ENCODE measurements around the gene CTNNBIP1. TPM values are rescaled to one million over a fixed set of nuclear protein-coding genes. Genes with fewer than 3 reads are reported as not detected.
"Not testable (repeated sequence)": the region's sequence is repeated elsewhere in the genome, so short reads cannot be mapped to it uniquely, and the experiment has no call there.

The CTNNBIP1 gene
- total RNA-seq, 1 donor from 2014 or later, result 106 TPM

GRCh38 chr1:9808459-9808858 lies 101.6 kb downstream of the CTNNBIP1 start:
- DNase-seq (ENCODE audit: low spot score), result no peak
- H3K27me3 Mint-ChIP-seq (ENCODE audit: unreplicated experiment), result no peaks in the 10 kb centered on the region
- no peak overlapping the region for H3K27ac Mint-ChIP-seq (ENCODE audit: unreplicated experiment)
- peaks cover 11% of the 10 kb centered on the region for H3K4me1 Mint-ChIP-seq (ENCODE audit: unreplicated experiment)
- H3K36me3 Mint-ChIP-seq (ENCODE audit: low read depth, unreplicated experiment), result no peaks in the 10 kb centered on the region
- TF ChIP-seq, protein P1, sequence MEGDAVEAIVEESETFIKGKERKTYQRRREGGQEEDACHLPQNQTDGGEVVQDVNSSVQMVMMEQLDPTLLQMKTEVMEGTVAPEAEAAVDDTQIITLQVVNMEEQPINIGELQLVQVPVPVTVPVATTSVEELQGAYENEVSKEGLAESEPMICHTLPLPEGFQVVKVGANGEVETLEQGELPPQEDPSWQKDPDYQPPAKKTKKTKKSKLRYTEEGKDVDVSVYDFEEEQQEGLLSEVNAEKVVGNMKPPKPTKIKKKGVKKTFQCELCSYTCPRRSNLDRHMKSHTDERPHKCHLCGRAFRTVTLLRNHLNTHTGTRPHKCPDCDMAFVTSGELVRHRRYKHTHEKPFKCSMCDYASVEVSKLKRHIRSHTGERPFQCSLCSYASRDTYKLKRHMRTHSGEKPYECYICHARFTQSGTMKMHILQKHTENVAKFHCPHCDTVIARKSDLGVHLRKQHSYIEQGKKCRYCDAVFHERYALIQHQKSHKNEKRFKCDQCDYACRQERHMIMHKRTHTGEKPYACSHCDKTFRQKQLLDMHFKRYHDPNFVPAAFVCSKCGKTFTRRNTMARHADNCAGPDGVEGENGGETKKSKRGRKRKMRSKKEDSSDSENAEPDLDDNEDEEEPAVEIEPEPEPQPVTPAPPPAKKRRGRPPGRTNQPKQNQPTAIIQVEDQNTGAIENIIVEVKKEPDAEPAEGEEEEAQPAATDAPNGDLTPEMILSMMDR (IDR thresholded peaks at IDR 0.05; ENCODE audit: unreplicated experiment), result no peak
- no peaks in the 10 kb centered on the region for H3K9me3 Mint-ChIP-seq (ENCODE audit: unreplicated experiment)
- no peak overlapping the region for H3K4me3 Mint-ChIP-seq (ENCODE audit: unreplicated experiment)

GRCh38 chr1:9807541-9807940 lies 102.5 kb downstream of the CTNNBIP1 start:
- Mint-ChIP-seq H3K36me3 (ENCODE audit: low read depth, unreplicated experiment) (no peaks in the 10 kb centered on the region), H3K9me3 (ENCODE audit: unreplicated experiment) (no peaks in the 10 kb centered on the region), H3K4me1 (ENCODE audit: unreplicated experiment) (peaks cover 11% of the 10 kb centered on the region), H3K4me3 (ENCODE audit: unreplicated experiment) (no peak overlapping the region), H3K27me3 (ENCODE audit: unreplicated experiment) (no peaks in the 10 kb centered on the region), H3K27ac (ENCODE audit: unreplicated experiment) (no peak overlapping the region)
- no peak for DNase-seq (ENCODE audit: low spot score)
- TF ChIP-seq, protein P1 (IDR thresholded peaks at IDR 0.05; ENCODE audit: unreplicated experiment), result no peak

DNA sequence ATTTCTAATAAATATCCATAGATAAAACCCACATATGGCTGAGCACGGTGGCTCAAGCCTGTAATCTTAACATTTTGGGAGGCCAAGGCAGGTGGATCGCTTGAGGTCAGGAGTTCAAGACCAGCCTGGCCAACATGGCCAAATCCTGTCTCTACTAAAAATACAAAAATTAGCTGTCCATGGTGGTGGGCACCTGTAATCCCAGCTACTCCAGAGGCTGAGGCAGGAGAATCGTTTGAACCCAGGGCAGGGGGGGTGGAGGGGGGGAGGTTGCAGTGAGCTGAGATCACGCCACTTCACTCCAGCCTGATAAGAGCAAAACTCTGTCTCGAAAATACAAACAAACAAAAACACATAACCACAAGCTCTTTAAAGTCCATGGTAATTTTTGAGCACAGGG lies 104.1 kb downstream of the CTNNBIP1 start:
- H3K9me3 Mint-ChIP-seq (ENCODE audit: unreplicated experiment); H3K4me3 Mint-ChIP-seq (ENCODE audit: unreplicated experiment); DNase-seq (ENCODE audit: low spot score); H3K27me3 Mint-ChIP-seq (ENCODE audit: unreplicated experiment); H3K27ac Mint-ChIP-seq (ENCODE audit: unreplicated experiment); H3K36me3 Mint-ChIP-seq (ENCODE audit: low read depth, unreplicated experiment): not testable (repeated sequence)
- H3K4me1 Mint-ChIP-seq (ENCODE audit: unreplicated experiment), result peaks cover 11% of the 10 kb centered on the region

DNA sequence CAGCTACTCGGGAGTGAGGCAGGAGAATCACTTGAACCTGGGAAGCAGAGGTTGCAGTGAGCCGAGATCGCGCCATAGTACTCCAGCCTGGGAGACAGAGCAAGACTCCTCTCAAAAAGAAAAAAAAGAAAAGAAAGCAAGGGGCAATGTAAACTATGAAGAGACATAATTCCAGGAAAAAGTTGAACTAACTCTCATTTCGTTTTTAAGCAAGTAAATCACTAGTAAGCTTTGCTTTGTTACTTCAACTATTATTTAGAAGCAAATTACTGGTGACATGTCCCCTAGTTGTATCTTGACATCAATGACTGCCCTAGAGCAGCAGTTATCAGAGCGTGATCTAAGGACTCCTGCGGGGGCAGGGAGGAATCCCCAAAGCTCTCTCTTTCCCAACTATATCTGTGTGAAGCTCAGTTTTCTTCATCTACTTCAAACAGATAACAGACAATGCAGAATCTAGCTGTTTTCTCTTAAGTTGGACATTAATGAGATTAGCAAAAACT lies 105.0 kb downstream of the CTNNBIP1 start:
- no peak overlapping the region for H3K4me3 Mint-ChIP-seq (ENCODE audit: unreplicated experiment)
- no peaks in the 10 kb centered on the region for H3K36me3 Mint-ChIP-seq (ENCODE audit: low read depth, unreplicated experiment)
- peaks cover 11% of the 10 kb centered on the region for H3K4me1 Mint-ChIP-seq (ENCODE audit: unreplicated experiment)
- TF ChIP-seq, protein P1 (IDR thresholded peaks at IDR 0.05; ENCODE audit: unreplicated experiment), result no peak
- DNase-seq (ENCODE audit: low spot score), result no peak
- no peaks in the 10 kb centered on the region for H3K27me3 Mint-ChIP-seq (ENCODE audit: unreplicated experiment)
- no peak overlapping the region for H3K27ac Mint-ChIP-seq (ENCODE audit: unreplicated experiment)
- H3K9me3 Mint-ChIP-seq (ENCODE audit: unreplicated experiment), result no peaks in the 10 kb centered on the region

DNA sequence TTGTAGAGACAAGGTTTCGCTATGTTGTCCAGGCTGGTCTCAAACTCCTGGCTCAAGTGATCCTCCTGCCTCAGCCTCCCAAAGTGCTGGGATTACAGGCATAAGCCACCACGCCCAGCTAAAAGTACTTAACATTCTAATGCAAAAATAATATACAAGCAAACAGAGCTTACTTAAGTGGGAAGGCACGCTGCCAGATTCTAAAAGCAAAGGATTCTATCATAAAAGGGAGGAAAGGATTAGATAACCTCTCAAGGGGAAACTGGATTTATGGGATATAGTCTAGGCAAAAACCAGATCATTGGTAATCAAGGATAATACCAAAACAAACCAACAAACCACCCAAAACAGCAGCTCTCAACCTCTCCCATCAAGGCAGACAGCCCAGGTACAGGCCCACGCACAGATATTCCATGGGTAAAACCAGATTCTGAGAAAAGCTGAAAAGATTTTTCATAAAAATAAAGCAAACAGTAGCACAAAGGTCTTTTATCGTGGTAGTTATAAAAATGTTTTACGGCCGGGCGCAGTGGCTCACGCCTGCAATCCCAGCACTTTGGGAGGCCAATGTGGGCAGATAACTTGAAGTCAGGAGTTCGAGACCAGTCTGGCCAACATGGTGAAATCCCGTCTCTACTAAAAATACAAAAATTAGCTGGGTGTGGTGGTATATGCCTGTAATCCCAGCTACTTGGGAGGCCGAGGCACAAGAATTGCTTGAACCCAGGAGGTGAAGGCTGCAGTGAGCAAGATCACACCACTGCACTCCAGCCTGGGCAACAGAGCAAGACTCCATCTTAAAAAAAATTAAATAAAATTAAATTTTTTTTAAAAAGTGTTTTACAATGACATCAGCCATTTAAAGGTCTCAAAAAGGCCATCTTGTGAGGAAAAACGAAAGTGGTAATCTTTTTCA lies 106.8 kb downstream of the CTNNBIP1 start:
- not testable (repeated sequence) for DNase-seq (ENCODE audit: low spot score); H3K27me3 Mint-ChIP-seq (ENCODE audit: unreplicated experiment); H3K4me3 Mint-ChIP-seq (ENCODE audit: unreplicated experiment); H3K9me3 Mint-ChIP-seq (ENCODE audit: unreplicated experiment); H3K27ac Mint-ChIP-seq (ENCODE audit: unreplicated experiment); H3K36me3 Mint-ChIP-seq (ENCODE audit: low read depth, unreplicated experiment); H3K4me1 Mint-ChIP-seq (ENCODE audit: unreplicated experiment)

- Mint-ChIP-seq H3K27me3 (ENCODE audit: unreplicated experiment) (no peaks in the 10 kb centered on the region), H3K9me3 (ENCODE audit: unreplicated experiment) (no peaks in the 10 kb centered on the region), H3K4me1 (ENCODE audit: unreplicated experiment) (peaks cover 4% of the 10 kb centered on the region), H3K4me3 (ENCODE audit: unreplicated experiment) (no peak overlapping the region), H3K27ac (ENCODE audit: unreplicated experiment) (no peak overlapping the region), H3K36me3 (ENCODE audit: low read depth, unreplicated experiment) (no peaks in the 10 kb centered on the region)
- TF ChIP-seq, protein P1 (IDR thresholded peaks at IDR 0.05; ENCODE audit: unreplicated experiment), result no peak
- DNase-seq (ENCODE audit: low spot score), result no peak
Observed at GRCh38 chr1:9801909-9802308, 108.2 kb downstream of the CTNNBIP1 start.
